GM19438 (cell line): ENCODE measurements around the gene TMEM140.
A peak's percentile ranks its signal among the peaks of the same experiment; 100 is the strongest.

Source experiments
- ATAC-seq: cut with Tn5 transposase; IDR thresholded peaks from one replicate; pipeline ENCODE4 v1.9.1; 2021; ENCODE audit warnings: low read depth; ENCODE audit not compliant: unreplicated experiment

The TMEM140 gene

GRCh38 chr7:135158141-135158655, 10.3 kb downstream of the TMEM140 start:
- no peak for ATAC-seq

- no peak for ATAC-seq
These were observed 11.0 kb downstream of the TMEM140 start for GRCh38 chr7:135158874-135159273.

- peak; percentile 10 for ATAC-seq
These were observed 11.7 kb downstream of the TMEM140 start for GRCh38 chr7:135159359-135160085.

- peak; percentile 63 for ATAC-seq
These were observed 12.4 kb downstream of the TMEM140 start for GRCh38 chr7:135160098-135160857.

GRCh38 chr7:135160858-135161653, 13.2 kb downstream of the TMEM140 start:
- no peak for ATAC-seq

GRCh38 chr7:135161669-135162068, 13.8 kb downstream of the TMEM140 start:
- ATAC-seq, result no peak

GRCh38 chr7:135162382-135163001, 14.6 kb downstream of the TMEM140 start:
- no peak for ATAC-seq

- ATAC-seq, result no peak
These were observed 16.6 kb downstream of the TMEM140 start for GRCh38 chr7:135164357-135165061.

- no peak for ATAC-seq
These were observed 18.0 kb downstream of the TMEM140 start for GRCh38 chr7:135165862-135166261.

- no peak for ATAC-seq
These were observed 18.6 kb downstream of the TMEM140 start for GRCh38 chr7:135166338-135166990.

GRCh38 chr7:135167365-135167917, 19.6 kb downstream of the TMEM140 start:
- no peak for ATAC-seq

- ATAC-seq, result no peak
These were observed 20.1 kb downstream of the TMEM140 start for GRCh38 chr7:135168001-135168400.

- ATAC-seq, result no peak
These were observed 20.7 kb downstream of the TMEM140 start for GRCh38 chr7:135168489-135169140.

GRCh38 chr7:135169141-135169963, 21.5 kb downstream of the TMEM140 start:
- peak; percentile 35 for ATAC-seq

GRCh38 chr7:135169964-135170273, 22.0 kb downstream of the TMEM140 start:
- ATAC-seq, result peak; percentile 9

GRCh38 chr7:135170274-135170997, 22.6 kb downstream of the TMEM140 start, which contains the start of gene CYREN:
Gene CYREN, minus strand, starts transcription at chr7:135170707. Its CDS starts 1,785 bp downstream, at chr7:135168922.
- peak; percentile 60 for ATAC-seq

- ATAC-seq, result peak; percentile 40
These were observed 23.2 kb downstream of the TMEM140 start for GRCh38 chr7:135170998-135171481.
